HepG2 (cell line): Measurements from ENCODE around the gene GRPEL2. TPM values are rescaled to one million over a fixed set of nuclear protein-coding genes. Genes with fewer than 3 reads are reported as not detected.

Experiments used
- ATF4 ChIP-seq, 2 experiments: fragments of 450-650 bp in 1 of 2; sonication (generic) in 1 of 2; formaldehyde crosslinking; IDR thresholded peaks; 2 replicates each; pipeline versions ENCODE4 v1.5.0 to v1.8.0; 2020 to 2022; ENCODE audit warnings: mild to moderate bottlenecking in 1 of 2, missing genetic modification reagents in 1 of 2
- EEA1 ChIP-seq: sonication (generic); formaldehyde crosslinking; IDR thresholded peaks from 2 replicates; pipeline ENCODE4 v1.5.1; 2020; ENCODE audit warnings: mild to moderate bottlenecking, missing genetic modification reagents, borderline replicate concordance
- FOSL2 ChIP-seq: sonication (generic); formaldehyde crosslinking; IDR thresholded peaks from 2 replicates; pipeline ENCODE4 v1.4.0; 2020; ENCODE audit warnings: missing genetic modification reagents
- FOXJ3 ChIP-seq: sonication (generic); formaldehyde crosslinking; IDR thresholded peaks from 2 replicates; pipeline ENCODE4 v1.4.0; 2020; ENCODE audit warnings: missing genetic modification reagents, mild to moderate bottlenecking, borderline replicate concordance
- FOXM1 ChIP-seq: sonication (generic); formaldehyde crosslinking; IDR thresholded peaks from 2 replicates; pipeline ENCODE4 v1.5.0; 2020; ENCODE audit warnings: missing genetic modification reagents
- HNRNPL ChIP-seq: fragments of 200-400 bp; formaldehyde crosslinking; IDR thresholded peaks from 2 replicates; pipeline ENCODE4 v1.6.1; 2017; ENCODE audit warnings: mild to moderate bottlenecking, low read depth, low read length
- NCOR1 ChIP-seq: fragments of 200-600 bp; sonication (generic); IDR thresholded peaks from 2 replicates; pipeline ENCODE4 v1.7.0; 2017; ENCODE audit warnings: antibody characterized with exemption, low read length, borderline replicate concordance
- RARA ChIP-seq: IDR thresholded peaks from 2 replicates; pipeline ENCODE4 v1.6.1; 2016; ENCODE audit warnings: missing genetic modification reagents, missing compliant biosample characterization
- RCOR2 ChIP-seq: IDR thresholded peaks from 2 replicates; pipeline ENCODE4 v1.6.1; 2016; ENCODE audit warnings: missing biosample characterization, missing genetic modification reagents
- REPIN1 ChIP-seq: sonication (generic); formaldehyde crosslinking; IDR thresholded peaks from 2 replicates; pipeline ENCODE4 v1.8.0; 2022; ENCODE audit warnings: missing genetic modification reagents, low read depth, mild to moderate bottlenecking, borderline replicate concordance
- RORA ChIP-seq: sonication (generic); formaldehyde crosslinking; IDR thresholded peaks from 2 replicates; pipeline ENCODE4 v1.5.0; 2020; ENCODE audit warnings: mild to moderate bottlenecking, missing genetic modification reagents, moderate library complexity
- ZBTB14 ChIP-seq: sonication (generic); formaldehyde crosslinking; IDR thresholded peaks from 2 replicates; pipeline ENCODE4 v1.4.0; 2020; ENCODE audit warnings: missing genetic modification reagents
- ZFP82 ChIP-seq: sonication (generic); formaldehyde crosslinking; IDR thresholded peaks from 2 replicates; pipeline ENCODE4 v1.5.1; 2020; ENCODE audit warnings: mild to moderate bottlenecking, missing genetic modification reagents, borderline replicate concordance
- ZFP90 ChIP-seq: sonication (generic); formaldehyde crosslinking; IDR thresholded peaks from 2 replicates; pipeline ENCODE4 v1.8.0; 2022; ENCODE audit warnings: missing genetic modification reagents, mild to moderate bottlenecking, inconsistent platforms, borderline replicate concordance
- ZMYM3 ChIP-seq: sonication (generic); formaldehyde crosslinking; IDR thresholded peaks from 2 replicates; pipeline ENCODE4 v1.5.1; 2020; ENCODE audit warnings: mild to moderate bottlenecking, missing genetic modification reagents
- ZNF12 ChIP-seq: sonication (generic); formaldehyde crosslinking; IDR thresholded peaks from 2 replicates; pipeline ENCODE4 v1.5.0; 2020; ENCODE audit warnings: missing genetic modification reagents
- ZNF180 ChIP-seq: sonication (generic); formaldehyde crosslinking; IDR thresholded peaks from 2 replicates; pipeline ENCODE4 v1.4.0; 2020; ENCODE audit warnings: low read depth, missing genetic modification reagents, borderline replicate concordance
- ZNF232 ChIP-seq: sonication (generic); formaldehyde crosslinking; IDR thresholded peaks from 2 replicates; pipeline ENCODE4 v1.4.0; 2020; ENCODE audit warnings: missing genetic modification reagents, borderline replicate concordance
- ZNF574 ChIP-seq: sonication (generic); formaldehyde crosslinking; IDR thresholded peaks from 2 replicates; pipeline ENCODE4 v1.4.0; 2020; ENCODE audit warnings: missing genetic modification reagents
- ZNF577 ChIP-seq: sonication (generic); formaldehyde crosslinking; IDR thresholded peaks from 2 replicates; pipeline ENCODE4 v1.4.0; 2020; ENCODE audit warnings: mild to moderate bottlenecking, low read depth, missing genetic modification reagents, borderline replicate concordance
- ZNF691 ChIP-seq: sonication (generic); formaldehyde crosslinking; IDR thresholded peaks from 2 replicates; pipeline ENCODE4 v1.4.0; 2020; ENCODE audit warnings: missing genetic modification reagents, low read depth, mild to moderate bottlenecking, borderline replicate concordance
- ZNF790 ChIP-seq: sonication (generic); formaldehyde crosslinking; IDR thresholded peaks from 2 replicates; pipeline ENCODE4 v1.8.0; 2022; ENCODE audit warnings: missing genetic modification reagents, mild to moderate bottlenecking, borderline replicate concordance
- polyA plus RNA-seq, 8 experiments: library from polyadenylated mRNA; depleted of rRNA in 3 of 8; stranded (reverse) in 7 of 8; unstranded in 1 of 8; fragments of >200 nt; fragmentation: Illumina TruSeq in 4 of 8; extraction: Trizol in 4 of 8; gene quantifications; 2 replicates each; pipeline versions ENCODE4 v1.2.1 to v1.2.3, GENCODE V29; 2011 to 2016; ENCODE audit warnings: low read depth in 4 of 8, missing spikeins in 1 of 8, mixed read lengths in 1 of 8; ENCODE audit not compliant: insufficient read depth in 1 of 8
- total RNA-seq, 5 experiments: library from RNA; depleted of rRNA; stranded (reverse); fragments of >200 nt; fragmentation: Illumina TruSeq; extraction: Trizol; gene quantifications; 2 replicates each; pipeline ENCODE4 v1.2.3, GENCODE V29; 2016; ENCODE audit warnings: low read depth in 1 of 5

Gene GRPEL2
- total and polyA plus RNA-seq, 2 of the 13 experiments (the other 11 are each of a cell fraction or from before 2014, with no cell fraction given): 13.1 to 16.6 TPM

- TF ChIP-seq ATF4 (CRISPR knock-in tag; IDR thresholded peaks at IDR 0.05) (no peak), ZMYM3 (CRISPR knock-in tag) (peak; percentile 84; the same call in 1 of the 2 replicates), ZNF232 (CRISPR knock-in tag) (no peak), NCOR1 (peak; percentile 93), ZNF790 (no peak), ZNF577 (CRISPR knock-in tag) (no peak), ZNF180 (CRISPR knock-in tag) (no peak), ZFP90 (CRISPR knock-in tag) (no peak), FOXJ3 (CRISPR knock-in tag) (no peak), HNRNPL (no peak), RARA (CRISPR knock-in tag) (0 out of 2 replicates have a peak, but pooled peaks have one; percentile 29), FOSL2 (CRISPR knock-in tag) (peak; percentile 42; the same call in 1 of the 2 replicates), EEA1 (CRISPR knock-in tag) (no peak), ZBTB14 (CRISPR knock-in tag) (no peak), REPIN1 (peak; percentile 62; the same call in 1 of the 2 replicates), ZNF691 (peak; percentile 31; the same call in 1 of the 2 replicates), FOXM1 (no peak), RORA (no peak), RCOR2 (CRISPR knock-in tag) (peak; percentile 51; the same call in 1 of the 2 replicates), ZNF12 (CRISPR knock-in tag) (0 out of 2 replicates have a peak, but pooled peaks have one; percentile 17), ZFP82 (CRISPR knock-in tag) (no peak), ZNF574 (CRISPR knock-in tag) (peak; percentile 46; the same call in 1 of the 2 replicates)
Observed at GRCh38 chr5:149322518-149322917, 22.8 kb upstream of the GRPEL2 start (continued).
